SJSA1 (cell line): Measurements from ENCODE around the gene CHD9. TPM values are rescaled to one million over a fixed set of nuclear protein-coding genes. Genes with fewer than 3 reads are reported as not detected.
"Not testable (repeated sequence)": the region's sequence is repeated elsewhere in the genome, so short reads cannot be mapped to it uniquely, and the experiment has no call there.

Source experiments
- DNase-seq, 2 experiments: peaks; one replicate each; pipeline ENCODE4 v3.0.0-alpha.2; 2015 to 2020; ENCODE audit warnings: low spot score in 2 of 2, low read depth in 1 of 2
- H3K27ac ChIP-seq: fragments of 250-450 bp; sonication (Bioruptor Pico); 2 replicates; pipeline ENCODE4 v1.5.1; 2020; ENCODE audit warnings: mild to moderate bottlenecking, moderate library complexity
- H3K27me3 ChIP-seq: fragments of 250-450 bp; sonication (Bioruptor Pico); replicated peaks from 2 replicates; pipeline ENCODE4 v1.5.1; 2020; ENCODE audit warnings: mild to moderate bottlenecking, moderate library complexity
- H3K36me3 ChIP-seq: fragments of 250-450 bp; sonication (Bioruptor Pico); 2 replicates; pipeline ENCODE4 v1.5.1; 2020; ENCODE audit warnings: mild to moderate bottlenecking
- H3K4me1 ChIP-seq: fragments of 250-450 bp; sonication (Bioruptor Pico); replicated peaks from 2 replicates; pipeline ENCODE4 v1.6.1; 2021; ENCODE audit warnings: mild to moderate bottlenecking
- H3K4me3 ChIP-seq: fragments of 250-450 bp; sonication (Bioruptor Pico); 2 replicates; pipeline ENCODE4 v1.5.1; 2020; ENCODE audit warnings: mild to moderate bottlenecking
- H3K9me3 ChIP-seq: fragments of 250-450 bp; sonication (Bioruptor Pico); replicated peaks from 2 replicates; pipeline ENCODE4 v1.5.1; 2020; ENCODE audit warnings: mild to moderate bottlenecking
- total RNA-seq: library from RNA; depleted of rRNA; stranded (reverse); fragments of >200 nt; shearing (Covaris generic); gene quantifications from 2 replicates; pipeline ENCODE4 v1.2.3, GENCODE V29; 2014

CHD9 gene
- total RNA-seq, 1 experiment from 2014 or later: 29.2 TPM

DNA sequence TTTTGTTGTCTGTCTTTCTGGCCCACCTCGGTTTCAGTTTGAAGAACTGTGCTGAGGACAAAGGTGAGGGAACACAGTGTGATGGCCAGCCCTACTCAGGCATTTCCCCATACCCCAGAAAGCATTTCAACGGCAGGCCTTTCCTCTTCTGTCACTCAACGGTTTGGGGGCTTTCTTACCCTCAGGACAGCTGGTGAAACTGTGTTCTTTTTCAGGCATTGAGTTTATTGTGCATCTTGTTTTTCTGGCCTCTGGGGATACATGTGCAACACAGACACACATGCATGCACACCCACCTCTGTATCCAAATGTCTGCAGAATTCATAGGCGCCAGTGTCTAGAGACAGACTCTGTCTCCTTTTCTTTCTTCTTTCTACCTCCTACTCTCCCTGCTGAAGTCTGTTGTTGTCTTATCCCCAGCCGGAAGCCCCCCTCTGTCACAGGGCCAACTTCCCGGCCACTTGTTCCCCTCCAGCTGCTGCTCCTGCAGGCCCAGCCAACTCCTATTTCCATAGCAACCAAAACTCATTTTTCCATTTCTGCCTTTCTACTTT, 17.0 kb downstream of the CHD9 start:
- no peaks in the 10 kb centered on the region for H3K4me1 ChIP-seq

DNA sequence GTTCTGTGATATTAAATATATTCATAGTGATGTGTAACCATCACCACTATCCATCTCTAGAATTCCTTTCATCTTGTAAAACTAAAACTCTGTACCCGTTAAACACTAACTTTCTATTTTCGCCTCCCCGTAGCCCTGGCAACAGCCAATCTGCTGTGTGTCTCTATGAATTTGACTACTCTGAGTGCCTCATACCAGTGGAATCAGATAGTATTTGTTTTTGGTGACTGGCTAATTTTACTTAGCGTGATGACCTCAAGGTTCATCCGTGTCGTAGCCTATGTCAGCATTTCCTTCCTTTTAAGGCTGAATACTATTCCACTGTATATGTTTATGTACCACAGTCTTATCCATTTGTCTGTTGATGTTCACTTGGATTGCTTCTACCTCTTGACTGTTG, 18.2 kb downstream of the CHD9 start:
- Histone ChIP-seq H3K9me3 (peaks cover 7% of the 10 kb centered on the region; the same call in 1 of the 2 replicates), H3K27me3 (no peaks in the 10 kb centered on the region), H3K4me1 (no peaks in the 10 kb centered on the region), H3K4me3 (no peak overlapping the region), H3K27ac (no peak overlapping the region), H3K36me3 (no peaks in the 10 kb centered on the region; the same call in 1 of the 2 replicates)
- DNase-seq: no peak

More for the DNA sequence above, 17.0 kb downstream of the CHD9 start:
- Histone ChIP-seq H3K27ac (no peak overlapping the region), H3K9me3 (peaks cover 7% of the 10 kb centered on the region; the same call in 1 of the 2 replicates), H3K4me3 (no peak overlapping the region), H3K27me3 (no peaks in the 10 kb centered on the region; the same call in 1 of the 2 replicates), H3K36me3 (no peaks in the 10 kb centered on the region; the same call in 1 of the 2 replicates)
- DNase-seq: no peak

DNA sequence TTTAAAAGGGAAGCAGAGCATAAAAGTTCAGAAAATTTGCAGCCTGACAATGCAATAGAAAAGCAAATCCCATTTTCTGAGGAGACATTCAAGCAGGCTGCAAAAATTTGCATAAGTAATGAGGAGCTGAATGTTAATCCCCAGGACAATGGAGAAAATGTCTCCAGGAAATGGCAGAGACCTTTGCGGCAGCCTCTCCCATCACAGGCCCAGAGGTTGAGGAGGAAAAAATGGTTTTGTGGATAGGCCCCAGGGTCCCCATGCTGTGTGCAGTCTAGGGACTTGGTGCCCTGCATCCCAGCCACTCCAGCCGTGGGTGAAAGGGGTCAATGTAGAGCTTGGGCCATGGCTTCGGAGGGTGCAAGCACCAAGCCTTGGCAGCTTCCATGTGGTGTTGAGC, 19.5 kb downstream of the CHD9 start:
- H3K27ac ChIP-seq, H3K4me1 ChIP-seq, DNase-seq, H3K36me3 ChIP-seq, H3K27me3 ChIP-seq, H3K4me3 ChIP-seq, H3K9me3 ChIP-seq: not testable (repeated sequence)

DNA sequence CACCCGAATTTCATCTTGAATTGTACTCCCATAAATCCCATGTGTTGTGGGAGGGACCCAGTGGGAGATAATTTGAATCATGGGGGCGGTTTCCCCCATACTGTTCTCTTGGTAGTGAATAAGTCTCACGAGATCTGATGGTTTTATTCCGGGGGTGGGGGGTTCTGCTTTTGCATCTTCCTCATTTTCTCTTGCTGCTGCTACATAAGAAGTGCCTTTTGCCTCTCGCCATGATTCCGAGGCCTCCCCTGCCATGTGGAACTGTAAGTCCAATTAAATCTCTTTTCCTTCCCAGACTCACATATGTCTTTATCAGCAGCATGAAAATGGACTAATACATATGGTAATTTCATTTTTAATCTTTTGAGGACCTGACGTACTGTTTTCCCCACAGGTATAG, 20.7 kb downstream of the CHD9 start:
- DNase-seq, H3K27me3 ChIP-seq, H3K4me1 ChIP-seq, H3K36me3 ChIP-seq, H3K27ac ChIP-seq, H3K4me3 ChIP-seq, H3K9me3 ChIP-seq: not testable (repeated sequence)

DNA sequence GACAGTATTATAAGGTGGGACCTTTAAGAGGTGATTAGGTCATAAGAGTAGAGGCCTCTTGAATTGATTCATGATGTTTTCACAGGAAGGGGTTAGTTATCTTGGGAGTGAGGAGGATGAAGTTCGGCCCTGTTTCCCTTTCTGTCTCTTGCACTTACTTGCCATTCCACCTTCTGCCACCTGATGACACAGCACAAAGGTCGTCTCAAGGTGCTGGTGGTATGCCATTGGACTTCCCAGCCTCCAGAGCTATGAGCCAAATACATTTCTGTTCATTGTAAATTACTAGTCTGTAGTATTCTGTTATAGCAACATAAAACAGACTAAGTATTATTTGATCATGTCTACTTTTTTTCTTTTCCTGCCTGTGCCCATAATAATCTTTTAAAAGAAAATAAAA, 23.5 kb downstream of the CHD9 start:
- H3K4me3 ChIP-seq: no peak overlapping the region
- no peak for DNase-seq
- no peak overlapping the region for H3K27ac ChIP-seq
- no peaks in the 10 kb centered on the region for H3K27me3 ChIP-seq
- H3K9me3 ChIP-seq: peaks cover 7% of the 10 kb centered on the region; the same call in 1 of the 2 replicates
- H3K4me1 ChIP-seq: peaks cover 14% of the 10 kb centered on the region
- no peaks in the 10 kb centered on the region for H3K36me3 ChIP-seq

DNA sequence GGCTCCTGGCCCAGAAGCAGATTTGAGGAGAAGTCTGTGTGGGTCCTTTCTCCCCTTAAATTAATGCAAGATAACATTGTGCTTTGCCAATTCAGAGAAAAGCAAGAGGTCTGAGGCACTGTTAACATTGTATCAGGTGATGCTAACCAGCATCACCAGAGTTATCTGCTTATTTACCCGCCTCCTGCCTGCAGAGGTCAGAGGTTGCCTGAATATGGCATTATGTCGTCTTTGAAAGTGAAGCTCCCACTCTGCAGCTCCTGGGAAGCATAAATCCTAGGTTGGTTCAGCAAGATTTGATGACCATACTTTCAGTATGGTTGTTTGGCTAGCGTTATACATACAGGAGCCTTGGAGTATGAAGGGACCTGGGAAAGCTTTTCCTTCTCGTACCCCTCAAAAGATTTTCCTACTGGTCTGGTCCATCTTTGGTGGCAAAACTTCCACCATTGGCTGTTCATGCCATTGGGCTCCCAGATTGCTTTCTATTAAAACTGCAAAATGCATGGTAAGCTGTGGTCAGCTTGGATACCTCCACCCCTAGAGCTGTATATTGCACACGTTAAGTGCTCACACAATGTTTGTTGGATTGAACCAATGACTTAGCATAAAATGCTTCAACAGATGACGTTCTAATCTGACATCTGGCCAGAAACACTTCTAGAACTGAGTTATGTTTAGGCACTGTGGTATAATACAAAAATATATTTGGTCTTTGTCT, 24.1 kb downstream of the CHD9 start:
- H3K36me3 ChIP-seq: no peaks in the 10 kb centered on the region
- 0 out of 2 replicates have a peak, but pooled peaks cover 3% of the 10 kb centered on the region for H3K9me3 ChIP-seq
- H3K27ac ChIP-seq: no peak overlapping the region
- no peak overlapping the region for H3K4me3 ChIP-seq
- no peaks in the 10 kb centered on the region for H3K27me3 ChIP-seq
- H3K4me1 ChIP-seq: peaks cover 14% of the 10 kb centered on the region
- no peak for DNase-seq

DNA sequence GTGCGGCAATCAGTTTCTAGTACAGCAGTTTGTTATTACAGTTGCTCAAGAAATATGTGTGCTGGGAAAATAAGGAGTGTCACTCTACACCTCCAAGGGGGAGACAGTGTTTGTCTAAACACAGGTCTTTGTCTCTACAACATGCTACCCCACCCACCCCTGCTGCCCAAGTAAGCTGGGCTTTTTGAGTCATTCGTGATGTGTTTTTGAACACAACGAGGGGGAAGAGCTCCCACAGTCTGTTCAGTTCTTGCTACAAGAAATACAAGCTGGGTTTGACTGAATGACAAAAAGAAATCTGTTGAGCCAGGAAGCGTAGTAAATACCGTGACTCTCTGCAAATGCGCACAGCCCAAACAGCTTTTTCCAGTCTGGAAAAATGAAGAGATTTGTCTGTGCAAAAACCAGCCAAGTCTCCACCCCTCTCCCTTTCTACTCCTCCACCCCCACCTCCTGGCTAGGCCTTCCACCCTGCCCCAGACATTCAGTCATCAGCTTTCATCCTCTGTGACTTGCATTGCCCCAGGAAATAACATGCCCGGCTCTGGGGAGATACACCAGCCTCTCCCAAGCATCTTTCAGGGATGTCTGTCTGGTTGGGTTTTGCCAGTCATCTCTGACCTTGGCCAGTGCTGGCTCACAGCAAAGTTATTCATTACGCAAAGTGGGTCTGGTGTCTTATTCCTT, 25.7 kb downstream of the CHD9 start:
- no peaks in the 10 kb centered on the region for H3K27me3 ChIP-seq
- peaks cover 14% of the 10 kb centered on the region for H3K4me1 ChIP-seq
- no peaks in the 10 kb centered on the region for H3K9me3 ChIP-seq
- H3K4me3 ChIP-seq: no peak overlapping the region
- no peak overlapping the region for H3K27ac ChIP-seq
- DNase-seq: peak in 1 of 2 experiments; percentile 6
- no peaks in the 10 kb centered on the region for H3K36me3 ChIP-seq

DNA sequence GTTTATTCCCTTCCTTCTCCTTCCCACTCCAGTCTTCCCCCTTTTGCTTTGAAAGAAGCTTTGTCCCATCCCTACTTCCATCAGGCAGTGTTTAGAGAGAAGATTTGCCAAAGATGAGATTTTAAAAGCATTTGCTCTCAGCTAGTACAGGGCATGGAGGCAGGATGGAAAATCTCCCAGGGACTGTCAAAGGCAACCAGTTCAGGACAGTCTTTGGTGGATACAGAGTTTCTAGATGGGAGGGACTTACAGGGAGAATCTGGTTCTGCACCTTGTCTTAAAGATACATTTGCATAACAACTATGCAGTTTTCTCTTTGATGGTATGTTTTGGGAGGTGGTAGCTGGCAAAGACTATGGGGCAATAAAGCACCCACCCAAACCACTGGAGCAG, 26.2 kb downstream of the CHD9 start:
- Histone ChIP-seq H3K27ac (no peak overlapping the region), H3K4me3 (no peak overlapping the region), H3K9me3 (no peaks in the 10 kb centered on the region), H3K27me3 (no peaks in the 10 kb centered on the region), H3K4me1 (peaks cover 14% of the 10 kb centered on the region), H3K36me3 (no peaks in the 10 kb centered on the region)
- no peak for DNase-seq

DNA sequence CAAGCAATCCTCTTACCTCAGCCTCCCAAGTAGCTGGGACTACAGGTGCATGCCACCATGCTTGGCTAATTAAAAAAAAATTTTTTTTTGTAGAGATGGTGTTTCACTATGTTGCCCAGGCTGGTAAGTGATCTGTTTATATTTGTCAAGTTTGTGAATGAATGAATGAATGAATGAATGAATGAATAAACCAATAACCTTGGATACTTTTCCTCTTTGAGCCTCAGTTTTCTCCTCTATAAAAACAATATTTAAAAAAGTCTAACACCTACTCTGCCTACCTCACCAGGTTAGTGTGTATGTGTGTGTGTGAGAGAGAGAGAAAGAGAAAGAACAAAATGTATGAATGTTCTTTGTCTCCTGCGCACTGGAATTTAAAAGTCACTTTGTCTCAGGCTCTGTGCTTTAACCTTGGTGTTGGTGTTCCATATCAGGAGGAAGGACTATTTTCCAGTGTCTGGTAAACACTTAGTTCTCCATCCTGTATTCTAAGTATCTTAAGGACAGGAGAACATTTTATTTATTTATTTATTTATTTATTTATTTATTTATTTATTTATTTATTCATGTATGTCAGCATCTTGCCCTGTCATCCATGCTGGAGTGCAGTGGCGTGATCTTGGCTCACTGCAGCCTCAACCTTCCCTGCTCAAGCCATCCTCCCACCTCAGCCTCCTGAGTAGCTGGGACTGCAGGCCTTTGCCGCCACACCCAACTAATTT, 27.1 kb downstream of the CHD9 start:
- Histone ChIP-seq H3K4me3 (no peak overlapping the region), H3K27me3 (no peaks in the 10 kb centered on the region), H3K36me3 (no peaks in the 10 kb centered on the region), H3K4me1 (peaks cover 14% of the 10 kb centered on the region), H3K9me3 (no peaks in the 10 kb centered on the region), H3K27ac (no peak overlapping the region)
- no peak for DNase-seq

DNA sequence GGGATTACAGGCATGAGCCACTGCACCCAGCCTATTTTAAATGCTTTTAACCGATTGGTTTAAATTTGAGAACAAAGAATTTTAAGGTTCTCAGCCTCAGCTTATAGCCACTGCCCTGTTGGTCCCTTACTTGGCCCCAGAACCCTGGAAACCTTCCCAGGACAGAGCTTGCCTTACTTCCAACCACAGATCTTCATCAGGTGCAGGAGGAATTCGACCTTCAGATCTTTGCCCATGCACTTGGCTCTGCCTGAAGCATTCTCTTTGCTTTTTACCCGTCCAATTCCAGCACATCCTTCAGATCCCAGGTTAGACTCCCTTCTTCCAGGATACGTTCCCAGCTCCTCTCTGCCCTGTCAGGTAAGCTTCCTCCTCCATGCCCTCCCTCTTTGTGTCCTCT, 27.7 kb downstream of the CHD9 start:
- no peaks in the 10 kb centered on the region for H3K27me3 ChIP-seq
- H3K9me3 ChIP-seq: no peaks in the 10 kb centered on the region
- no peaks in the 10 kb centered on the region for H3K36me3 ChIP-seq
- H3K27ac ChIP-seq: no peak overlapping the region
- H3K4me1 ChIP-seq: peaks cover 14% of the 10 kb centered on the region
- DNase-seq: no peak
- no peak overlapping the region for H3K4me3 ChIP-seq

DNA sequence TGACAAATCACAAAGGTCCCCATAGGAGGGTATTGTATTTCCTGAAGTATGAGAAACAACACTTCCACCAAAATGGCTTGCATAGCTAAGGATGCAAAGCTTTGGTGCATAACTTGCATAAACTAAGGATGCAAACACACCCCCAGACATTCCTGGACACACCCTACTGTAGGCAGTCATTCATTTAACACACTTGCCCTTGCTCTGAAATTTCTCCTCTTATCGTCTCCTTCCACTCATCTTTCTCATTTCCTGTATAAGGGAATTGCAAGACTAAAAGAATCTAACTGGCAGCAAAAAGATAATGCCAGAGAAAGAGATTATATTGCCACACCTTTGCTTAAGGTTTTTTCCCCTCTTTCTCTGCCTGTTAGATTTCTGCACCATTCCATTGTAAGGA, 28.3 kb downstream of the CHD9 start:
- Histone ChIP-seq H3K4me1 (peaks cover 14% of the 10 kb centered on the region), H3K27me3 (no peaks in the 10 kb centered on the region), H3K27ac (no peak overlapping the region), H3K36me3 (no peaks in the 10 kb centered on the region), H3K9me3 (no peaks in the 10 kb centered on the region), H3K4me3 (no peak overlapping the region)
- DNase-seq: no peak

DNA sequence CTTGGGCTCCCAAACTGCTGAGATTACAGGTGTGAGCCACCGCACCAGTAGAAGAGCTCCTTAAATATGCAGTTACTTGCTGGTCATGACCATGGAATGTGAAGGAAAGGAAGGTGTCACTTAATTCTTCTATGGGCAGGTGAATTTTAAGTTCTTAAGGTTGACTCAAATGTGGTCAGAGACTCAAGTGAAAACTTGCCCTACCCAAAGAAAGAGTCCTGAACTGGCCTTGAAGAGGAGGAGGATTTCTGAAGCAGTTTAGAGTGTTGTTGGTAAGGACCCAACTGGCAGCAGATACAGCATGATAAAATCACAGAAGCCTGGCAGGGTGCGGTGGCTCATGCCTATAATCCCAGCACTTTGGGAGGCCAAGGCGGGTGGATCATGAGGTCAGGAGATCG, 29.4 kb downstream of the CHD9 start:
- Histone ChIP-seq H3K4me3 (no peak overlapping the region), H3K9me3 (no peaks in the 10 kb centered on the region), H3K27me3 (no peaks in the 10 kb centered on the region), H3K27ac (no peak overlapping the region), H3K36me3 (no peaks in the 10 kb centered on the region), H3K4me1 (peaks cover 14% of the 10 kb centered on the region)
- DNase-seq: no peak

DNA sequence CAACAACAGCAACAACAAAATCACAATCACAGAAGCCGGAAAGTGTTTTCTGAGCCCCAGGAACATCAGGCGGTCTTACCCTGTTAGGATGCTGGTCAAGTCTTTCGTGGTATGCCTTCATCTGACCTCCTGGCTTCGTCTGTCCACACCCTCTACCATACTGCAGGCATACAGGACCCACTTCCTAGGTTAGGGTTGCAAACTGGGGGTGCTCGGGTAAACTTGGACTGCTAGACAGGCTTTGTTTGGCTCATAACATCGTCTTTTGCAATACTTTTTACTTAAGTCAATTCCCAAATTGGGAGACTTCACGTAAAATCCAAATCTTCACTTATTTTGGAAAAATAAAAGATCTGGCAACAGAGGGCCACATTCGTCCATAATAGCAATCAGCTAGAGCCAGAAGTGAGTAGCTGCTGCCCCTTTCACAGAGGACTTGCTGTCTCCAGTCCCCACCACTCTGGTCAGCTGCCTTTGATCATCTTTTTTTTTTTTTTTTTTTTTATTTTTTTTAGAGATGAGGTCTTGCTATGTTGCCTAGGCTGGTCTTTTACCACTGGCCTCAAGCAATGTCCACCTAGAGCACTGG, 30.0 kb downstream of the CHD9 start:
- Histone ChIP-seq H3K27me3 (no peaks in the 10 kb centered on the region), H3K27ac (no peak overlapping the region), H3K4me1 (peaks cover 12% of the 10 kb centered on the region), H3K4me3 (no peak overlapping the region), H3K36me3 (no peaks in the 10 kb centered on the region), H3K9me3 (no peaks in the 10 kb centered on the region)
- DNase-seq: no peak
